ENCODE results near the gene CSMD2. TPM values are rescaled to one million over a fixed set of nuclear protein-coding genes. Genes with fewer than 3 reads are reported as not detected.

CSMD2 gene
- total and polyA plus RNA-seq, 2 experiments from 2014 or later: 5.3 to 16.6 TPM

- no peak for TF ChIP-seq STAT1 (IDR thresholded peaks at IDR 0.05; ENCODE audit: unreplicated experiment)
- no peak for TF ChIP-seq CREB1 (CRISPR knock-in tag; IDR thresholded peaks at IDR 0.05; ENCODE audit: low read depth)
- TF ChIP-seq EZH2 (IDR thresholded peaks at IDR 0.05; ENCODE audit: low read depth, unreplicated experiment): no peak
- no peak for TF ChIP-seq ZNF331 (CRISPR knock-in tag; IDR thresholded peaks at IDR 0.05; ENCODE audit: low read depth)
- no peak for TF ChIP-seq NANOG (IDR thresholded peaks at IDR 0.05; ENCODE audit: borderline replicate concordance)
Measured at GRCh38 chr1:33916786-33917185, 248.2 kb downstream of the CSMD2 start (continued).

- no peaks in the 10 kb centered on the region for H3F3A ChIP-seq (replicated peaks; ENCODE audit: low read depth)
- Mint-ChIP-seq H3K27me3 (ENCODE audit: insufficient read depth, low read depth, poor library complexity) (no peaks in the 10 kb centered on the region), H3K4me1 (no peaks in the 10 kb centered on the region; the same call in 2 of the 3 replicates), H3K4me3 (no peak overlapping the region), H3K36me3 (ENCODE audit: low read depth) (peaks cover 26% of the 10 kb centered on the region), H3K9me3 (no peaks in the 10 kb centered on the region; the same call in 2 of the 3 replicates), H3K27ac (no peak overlapping the region)
- H2AFZ ChIP-seq: no peak overlapping the region
- H3K36me3 ChIP-seq (ENCODE audit: insufficient read depth): 0 out of 2 replicates have a peak, but pooled peaks cover 5% of the 10 kb centered on the region
- no peaks in the 10 kb centered on the region; the same call in none of the 2 replicates for H4K20me1 ChIP-seq (replicated peaks; ENCODE audit: insufficient read depth)
- H3K79me2 ChIP-seq (replicated peaks; ENCODE audit: insufficient read depth): no peaks in the 10 kb centered on the region
- no peaks in the 10 kb centered on the region for H3K27me3 ChIP-seq (ENCODE audit: insufficient read depth)
- no peak overlapping the region for H3K27ac ChIP-seq (ENCODE audit: low read depth)
- H3K4me2 ChIP-seq: no peak overlapping the region
- no peak overlapping the region for H3K4me3 ChIP-seq
- H3K9me2 ChIP-seq (ENCODE audit: insufficient read depth): no peaks in the 10 kb centered on the region
- no peak for TF ChIP-seq ZNF114 (CRISPR knock-in tag; IDR thresholded peaks at IDR 0.05)
- TF ChIP-seq EZH2phosphoT487 (IDR thresholded peaks at IDR 0.05; ENCODE audit: unreplicated experiment): no peak
- no peak for TF ChIP-seq ETS1 (IDR thresholded peaks at IDR 0.05)
- no peak for TF ChIP-seq POLR2AphosphoS5 (IDR thresholded peaks at IDR 0.05; ENCODE audit: low read depth)
- TF ChIP-seq JUNB (IDR thresholded peaks at IDR 0.05; ENCODE audit: unreplicated experiment): no peak
- no peak for TF ChIP-seq NANOG (IDR thresholded peaks at IDR 0.05; ENCODE audit: borderline replicate concordance)
- TF ChIP-seq CREB1 (CRISPR knock-in tag; IDR thresholded peaks at IDR 0.05; ENCODE audit: low read depth): no peak
- no peak for TF ChIP-seq REST (IDR thresholded peaks at IDR 0.05; ENCODE audit: unreplicated experiment)
- no peak for TF ChIP-seq CTCF (conservative IDR thresholded peaks at IDR 0.05; ENCODE audit: low read depth in 2 of 2)
- TF ChIP-seq EZH2 (IDR thresholded peaks at IDR 0.05; ENCODE audit: low read depth, unreplicated experiment): no peak
- TF ChIP-seq ZNF331 (CRISPR knock-in tag; IDR thresholded peaks at IDR 0.05; ENCODE audit: low read depth): no peak
- no peak for TF ChIP-seq ZNF462 (CRISPR knock-in tag; IDR thresholded peaks at IDR 0.05)
- no peak for TF ChIP-seq STAT1 (IDR thresholded peaks at IDR 0.05; ENCODE audit: unreplicated experiment)
- ATAC-seq (no peak), DNase-seq (ENCODE audit: low spot score) (no peak)
- H3K4me1 ChIP-seq (ENCODE audit: insufficient read depth): no peaks in the 10 kb centered on the region
Measured at GRCh38 chr1:33914531-33914930, 250.5 kb downstream of the CSMD2 start.
